Keratinocyte (primary cell): Measurements from ENCODE around the gene ZW10. TPM values are rescaled to one million over a fixed set of nuclear protein-coding genes. Genes with fewer than 3 reads are reported as not detected.
"Not testable (repeated sequence)": the region's sequence is repeated elsewhere in the genome, so short reads cannot be mapped to it uniquely, and the experiment has no call there.

Experiments used
- DNase-seq: peaks from one replicate; pipeline ENCODE4 v3.0.0-alpha.2; 2011; ENCODE audit warnings: low read depth, missing footprints, low spot score
- FAIRE-seq: peaks from 2 replicates; lab custom pipeline; 2011; peaks lifted over from hg19 to GRCh38; lab: Jason Lieb, UNC
- H2AFZ ChIP-seq: 2 replicates; pipeline ENCODE4 v1.6.0; 2012; ENCODE audit warnings: low read length, control low read depth, inconsistent platforms; ENCODE audit not compliant: control insufficient read depth
- H3K27ac ChIP-seq: 2 replicates; pipeline ENCODE4 v1.5.1; 2011; ENCODE audit warnings: low read length; ENCODE audit not compliant: control insufficient read depth, insufficient read depth
- H3K27me3 ChIP-seq: 3 replicates; pipeline ENCODE4 v1.6.0; 2011; ENCODE audit warnings: low read length; ENCODE audit not compliant: control insufficient read depth, insufficient read depth; ENCODE audit errors: extremely low read depth
- H3K36me3 ChIP-seq, 2 experiments: 2 replicates in 1 of 2; 3 replicates in 1 of 2; pipeline ENCODE4 v1.5.1; 2011; ENCODE audit warnings: low read length in 2 of 2, mild to moderate bottlenecking in 1 of 2; ENCODE audit not compliant: control insufficient read depth in 2 of 2, insufficient read depth in 2 of 2; ENCODE audit errors: extremely low read depth in 1 of 2
- H3K4me1 ChIP-seq: 3 replicates; pipeline ENCODE4 v1.5.1; 2011; ENCODE audit warnings: low read length; ENCODE audit not compliant: control insufficient read depth, insufficient read depth; ENCODE audit errors: extremely low read depth
- H3K4me2 ChIP-seq: 3 replicates; pipeline ENCODE4 v1.6.0; 2011; ENCODE audit warnings: low read depth, low read length; ENCODE audit not compliant: control insufficient read depth, insufficient read depth; ENCODE audit errors: extremely low read depth
- H3K4me3 ChIP-seq, 3 experiments: fragments of 200-600 bp in 1 of 3; sonication (generic) in 1 of 3; 2 replicates in 2 of 3; 3 replicates in 1 of 3; pipeline ENCODE4 v1.5.1; 2011 to 2016; ENCODE audit warnings: low read length in 3 of 3, mild to moderate bottlenecking in 3 of 3, control low read depth in 2 of 3, inconsistent platforms in 1 of 3, low read depth in 1 of 3, mixed read lengths in 1 of 3, mixed run types in 1 of 3, moderate library complexity in 1 of 3; ENCODE audit not compliant: control insufficient read depth in 2 of 3, insufficient read depth in 2 of 3; ENCODE audit errors: extremely low read depth in 1 of 3
- H3K79me2 ChIP-seq: 2 replicates; pipeline ENCODE4 v1.6.0; 2012; ENCODE audit warnings: low read length; ENCODE audit not compliant: control insufficient read depth, insufficient read depth
- H3K9ac ChIP-seq: 3 replicates; pipeline ENCODE4 v1.6.0; 2011; ENCODE audit warnings: low read length; ENCODE audit not compliant: control insufficient read depth, insufficient read depth; ENCODE audit errors: extremely low read depth
- H3K9me1 ChIP-seq: 3 replicates; pipeline ENCODE4 v1.6.0; 2011; ENCODE audit warnings: low read length; ENCODE audit not compliant: control insufficient read depth, insufficient read depth; ENCODE audit errors: extremely low read depth
- H3K9me3 ChIP-seq: 2 replicates; pipeline ENCODE4 v1.5.1; 2012; ENCODE audit warnings: low read depth, low read length; ENCODE audit not compliant: control insufficient read depth
- H4K20me1 ChIP-seq: 3 replicates; pipeline ENCODE4 v1.6.0; 2011; ENCODE audit warnings: low read length; ENCODE audit not compliant: control insufficient read depth, insufficient read depth; ENCODE audit errors: extremely low read depth
- EZH2 ChIP-seq: IDR thresholded peaks from one replicate; pipeline ENCODE4 v1.6.1; 2012; ENCODE audit warnings: inconsistent platforms, mild to moderate bottlenecking, low read length, moderate library complexity
- dilution Hi-C: fragments of 300-500 bp; cut with MboI; formaldehyde crosslinking; loops from one replicate; pipeline ENCODE4 v1.7.0; 2020; ENCODE audit warnings: low sequenced_read_pairs; ENCODE audit not compliant: extremely low pct_ligation_motif_present
- polyA plus RNA-seq, 5 experiments: library from polyadenylated mRNA; depleted of rRNA in 3 of 5; stranded (reverse) in 3 of 5; stranded (forward) in 1 of 5; unstranded in 1 of 5; fragments of >200 nt; gene quantifications; 1 replicate in 1 of 5; 2 replicates in 3 of 5; 3 replicates in 1 of 5; pipeline versions ENCODE4 v1.2.1 to v1.2.3, GENCODE V29; 2011 to 2012; ENCODE audit warnings: missing spikeins in 2 of 5, low read depth in 1 of 5, low replicate concordance in 1 of 5
- TF ChIP-seq, protein P1 (sequence below), 3 experiments: IDR thresholded peaks in 1 of 3; conservative IDR thresholded peaks in 1 of 3; optimal IDR thresholded peaks in 1 of 3; 2 replicates in 2 of 3; 3 replicates in 1 of 3; pipeline versions ENCODE3 to v1.5.1; 2011; ENCODE audit warnings: low read length in 3 of 3, mild to moderate bottlenecking in 3 of 3, moderate library complexity in 2 of 3, control low read depth in 1 of 3, inconsistent platforms in 1 of 3; ENCODE audit not compliant: insufficient read depth in 2 of 3; ENCODE audit errors: extremely low read depth in 1 of 3

ZW10 gene
- polyA plus RNA-seq, 1 donor (not counting 4 experiments of a cell fraction or from before 2014, with no cell fraction given): 21.3 TPM

DNA sequence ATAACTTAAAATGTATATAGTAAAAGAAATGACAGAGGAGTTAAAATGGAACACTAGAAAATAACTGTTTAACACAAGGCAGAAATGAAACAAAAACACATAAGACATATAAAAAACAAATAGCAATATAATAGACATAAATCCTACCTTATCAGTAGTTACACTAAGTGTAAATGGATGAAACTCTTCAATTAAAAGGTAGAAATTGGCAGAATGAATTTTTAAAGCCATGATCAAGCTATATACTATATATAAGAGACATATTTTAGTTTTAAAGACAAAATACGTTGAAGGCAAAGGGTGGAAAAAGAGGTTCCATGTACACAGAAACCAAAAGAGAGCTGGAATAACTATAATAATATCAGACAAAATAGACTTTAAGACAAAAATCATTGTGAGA is 62.5 kb downstream of the ZW10 start:
- H3K27ac ChIP-seq: no peak overlapping the region
- no peaks in the 10 kb centered on the region for H3K4me1 ChIP-seq
- H3K9me1 ChIP-seq: no peaks in the 10 kb centered on the region
- dilution Hi-C loops: no loop called here
- H3K9me3 ChIP-seq: no peaks in the 10 kb centered on the region
- TF ChIP-seq EZH2: no peak
- TF ChIP-seq, protein P1, sequence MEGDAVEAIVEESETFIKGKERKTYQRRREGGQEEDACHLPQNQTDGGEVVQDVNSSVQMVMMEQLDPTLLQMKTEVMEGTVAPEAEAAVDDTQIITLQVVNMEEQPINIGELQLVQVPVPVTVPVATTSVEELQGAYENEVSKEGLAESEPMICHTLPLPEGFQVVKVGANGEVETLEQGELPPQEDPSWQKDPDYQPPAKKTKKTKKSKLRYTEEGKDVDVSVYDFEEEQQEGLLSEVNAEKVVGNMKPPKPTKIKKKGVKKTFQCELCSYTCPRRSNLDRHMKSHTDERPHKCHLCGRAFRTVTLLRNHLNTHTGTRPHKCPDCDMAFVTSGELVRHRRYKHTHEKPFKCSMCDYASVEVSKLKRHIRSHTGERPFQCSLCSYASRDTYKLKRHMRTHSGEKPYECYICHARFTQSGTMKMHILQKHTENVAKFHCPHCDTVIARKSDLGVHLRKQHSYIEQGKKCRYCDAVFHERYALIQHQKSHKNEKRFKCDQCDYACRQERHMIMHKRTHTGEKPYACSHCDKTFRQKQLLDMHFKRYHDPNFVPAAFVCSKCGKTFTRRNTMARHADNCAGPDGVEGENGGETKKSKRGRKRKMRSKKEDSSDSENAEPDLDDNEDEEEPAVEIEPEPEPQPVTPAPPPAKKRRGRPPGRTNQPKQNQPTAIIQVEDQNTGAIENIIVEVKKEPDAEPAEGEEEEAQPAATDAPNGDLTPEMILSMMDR (optimal IDR thresholded peaks at IDR 0.05 in 1 of 3, IDR thresholded peaks at IDR 0.05 in 1 of 3, conservative IDR thresholded peaks at IDR 0.05 in 1 of 3; ENCODE audit: extremely low read depth in 1 of 3, insufficient read depth in 2 of 3, low read length in 3 of 3): no peak
- no peak overlapping the region for H3K9ac ChIP-seq
- H4K20me1 ChIP-seq: no peaks in the 10 kb centered on the region
- no peaks in the 10 kb centered on the region for H3K36me3 ChIP-seq
- no peak overlapping the region for H3K4me3 ChIP-seq
- H3K4me2 ChIP-seq: no peak overlapping the region
- no peak overlapping the region for H2AFZ ChIP-seq
- H3K27me3 ChIP-seq: no peaks in the 10 kb centered on the region
- DNase-seq: no peak
- FAIRE-seq: no peak
- H3K79me2 ChIP-seq: no peaks in the 10 kb centered on the region

DNA sequence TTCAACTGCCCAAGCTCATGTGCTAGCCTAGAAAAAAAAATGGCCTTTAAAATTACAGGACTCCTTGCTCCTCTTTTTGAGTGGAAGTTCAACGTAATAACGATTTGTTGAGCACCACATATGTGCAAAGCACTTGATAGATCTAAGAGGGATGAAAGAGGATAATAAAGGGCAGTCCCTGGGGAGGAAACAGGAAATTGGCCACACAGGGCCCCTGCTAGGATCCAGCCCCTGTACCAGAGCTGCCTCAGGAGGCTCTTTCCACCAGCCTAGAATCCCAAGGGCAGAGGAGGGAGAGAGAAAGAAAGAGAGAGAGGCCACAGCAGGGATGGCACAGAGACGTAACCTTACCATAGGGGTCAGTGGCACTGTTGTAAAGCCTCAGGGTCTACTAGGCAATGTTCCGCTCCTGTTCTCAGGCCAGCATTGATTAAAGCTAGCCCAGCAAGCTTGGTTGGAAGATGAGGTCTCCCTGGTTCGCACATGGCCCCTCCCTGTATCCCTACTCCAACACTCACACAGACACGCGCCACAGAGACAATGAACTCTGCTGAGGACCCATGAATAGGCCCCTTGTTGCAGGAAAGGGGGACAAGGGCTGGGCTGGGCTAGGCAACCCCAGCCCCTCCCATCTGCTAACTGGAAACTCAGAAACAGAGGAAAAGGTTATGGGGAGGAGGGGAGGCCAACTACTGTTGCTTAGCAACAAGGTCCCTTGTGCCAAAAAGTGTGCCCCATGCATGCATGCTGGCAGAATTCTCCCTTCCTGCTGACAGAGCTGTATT is 67.4 kb downstream of the ZW10 start, which contains the start of gene TMPRSS5:
Gene TMPRSS5 (minus strand): TSS at position 438 of the 785 bp plus-strand sequence. CDS start 84 bp downstream, at position 354.
- Histone ChIP-seq H4K20me1 (no peaks in the 10 kb centered on the region), H2AFZ (no peak within 1 kb of the TSS), H3K79me2 (no peaks in the 10 kb centered on the region), H3K27me3 (no peaks in the 10 kb centered on the region), H3K4me1 (no peaks in the 10 kb centered on the region), H3K27ac (no peak within 1 kb of the TSS), H3K36me3 (no peaks in the 10 kb centered on the region), H3K4me3 (no peak within 1 kb of the TSS), H3K9me3 (no peaks in the 10 kb centered on the region), H3K4me2 (no peak within 1 kb of the TSS), H3K9ac (no peak within 1 kb of the TSS), H3K9me1 (no peaks in the 10 kb centered on the region)
- DNase-seq (no peak), FAIRE-seq (no peak)
- no peak for TF ChIP-seq EZH2
- TF ChIP-seq, protein P1 (optimal IDR thresholded peaks at IDR 0.05 in 1 of 3, IDR thresholded peaks at IDR 0.05 in 1 of 3, conservative IDR thresholded peaks at IDR 0.05 in 1 of 3; ENCODE audit: extremely low read depth in 1 of 3, insufficient read depth in 2 of 3, low read length in 3 of 3): no peak
- dilution Hi-C loops: no loop called here

DNA sequence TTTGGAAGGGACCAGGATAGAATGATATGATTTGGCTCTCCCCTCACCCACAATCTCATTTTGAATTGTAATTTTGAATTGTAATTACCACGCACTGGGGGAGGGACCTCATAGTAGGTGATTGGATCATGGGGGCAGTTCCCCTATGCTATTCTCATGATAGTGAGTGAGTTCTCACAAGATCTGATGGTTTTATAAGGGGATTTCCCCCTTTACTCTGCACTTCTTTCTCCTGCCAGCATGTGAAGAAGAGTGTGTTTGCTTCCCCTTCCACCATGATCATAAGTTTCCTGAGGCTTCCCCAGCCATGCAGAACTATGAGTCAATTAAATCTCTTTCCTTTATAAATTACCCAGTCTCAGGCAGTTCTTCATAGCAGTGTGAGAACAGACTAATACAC is 69.9 kb downstream of the ZW10 start:
- H3K79me2 ChIP-seq, H3K4me1 ChIP-seq, H3K27me3 ChIP-seq, DNase-seq, H3K4me3 ChIP-seq, H3K4me2 ChIP-seq, H3K36me3 ChIP-seq, H2AFZ ChIP-seq, dilution Hi-C loops, H3K9me1 ChIP-seq, H3K9ac ChIP-seq, FAIRE-seq, H3K27ac ChIP-seq, H3K9me3 ChIP-seq, H4K20me1 ChIP-seq: not testable (repeated sequence)
